Hypothalamus (tissue), 51 donors: ENCODE measurements around the gene NMNAT3.
"Not testable (repeated sequence)": the region's sequence is repeated elsewhere in the genome, so short reads cannot be mapped to it uniquely, and the experiment has no call there.

Source experiments
- DNase-seq, 51 donors: peaks; one replicate each; lab custom pipeline; 2025; lab: John Stamatoyannopoulos, UW

NMNAT3 gene

GRCh38 chr3:139639662-139640061 lies 38.1 kb downstream of the NMNAT3 start:
- no peak for DNase-seq

GRCh38 chr3:139638518-139638917 lies 39.3 kb downstream of the NMNAT3 start:
- DNase-seq, result no peak

GRCh38 chr3:139636511-139636910 lies 41.3 kb downstream of the NMNAT3 start:
- DNase-seq, result no peak

- no peak for DNase-seq
Measured at GRCh38 chr3:139634111-139634635, 43.6 kb downstream of the NMNAT3 start.

- DNase-seq, result no peak
Measured at GRCh38 chr3:139633511-139633910, 44.3 kb downstream of the NMNAT3 start.

GRCh38 chr3:139630542-139630941 lies 47.2 kb downstream of the NMNAT3 start:
- DNase-seq, result no peak

GRCh38 chr3:139629033-139629432 lies 48.7 kb downstream of the NMNAT3 start:
- no peak for DNase-seq

- no peak for DNase-seq
Measured at GRCh38 chr3:139627759-139628158, 50.0 kb downstream of the NMNAT3 start.

- DNase-seq, result no peak
Measured at GRCh38 chr3:139620438-139620837, 57.3 kb downstream of the NMNAT3 start.

- no peak for DNase-seq
Measured at GRCh38 chr3:139619484-139619883, 58.3 kb downstream of the NMNAT3 start.

GRCh38 chr3:139617672-139618268 lies 60.0 kb downstream of the NMNAT3 start:
- DNase-seq, result no peak

- DNase-seq, result no peak
Measured at GRCh38 chr3:139611528-139611927, 66.2 kb downstream of the NMNAT3 start.

- DNase-seq, result no peak
Measured at GRCh38 chr3:139610886-139611285, 66.9 kb downstream of the NMNAT3 start.

- no peak for DNase-seq
Measured at GRCh38 chr3:139608924-139609323, 68.8 kb downstream of the NMNAT3 start.

- DNase-seq, result no peak
Measured at GRCh38 chr3:139608108-139608380, 69.7 kb downstream of the NMNAT3 start.

GRCh38 chr3:139607257-139608107 lies 70.3 kb downstream of the NMNAT3 start:
- DNase-seq, result no peak

- no peak for DNase-seq
Measured at GRCh38 chr3:139602003-139602402, 75.8 kb downstream of the NMNAT3 start.

GRCh38 chr3:139601191-139601961 lies 76.4 kb downstream of the NMNAT3 start:
- no peak for DNase-seq

GRCh38 chr3:139597947-139598346 lies 79.8 kb downstream of the NMNAT3 start:
- DNase-seq, result no peak

GRCh38 chr3:139591186-139591585 lies 86.6 kb downstream of the NMNAT3 start:
- not testable (repeated sequence) for DNase-seq

GRCh38 chr3:139588450-139588849 lies 89.3 kb downstream of the NMNAT3 start:
- no peak for DNase-seq

- no peak for DNase-seq
Measured at GRCh38 chr3:139587797-139588196, 90.0 kb downstream of the NMNAT3 start.
